HG03175 (cell line): Measurements from ENCODE around the gene BANF2.

Experiments
- ATAC-seq: cut with Tn5 transposase; IDR thresholded peaks from one replicate; pipeline ENCODE4 v1.9.1; 2021; ENCODE audit warnings: mild to moderate bottlenecking, moderate library complexity; ENCODE audit not compliant: unreplicated experiment

The BANF2 gene

GRCh38 chr20:17708675-17709360 lies 9.1 kb downstream of the BANF2 start:
- no peak for ATAC-seq

GRCh38 chr20:17709361-17710293 lies 9.9 kb downstream of the BANF2 start:
- no peak for ATAC-seq

GRCh38 chr20:17710379-17711266 lies 10.9 kb downstream of the BANF2 start:
- ATAC-seq = no peak

- no peak for ATAC-seq
Measured at GRCh38 chr20:17711267-17711627, 11.5 kb downstream of the BANF2 start.

GRCh38 chr20:17712201-17712600 lies 12.4 kb downstream of the BANF2 start:
- ATAC-seq = no peak

- no peak for ATAC-seq
Measured at GRCh38 chr20:17712708-17713107, 12.9 kb downstream of the BANF2 start.

- ATAC-seq = no peak
Measured at GRCh38 chr20:17714597-17714996, 14.8 kb downstream of the BANF2 start.

GRCh38 chr20:17715075-17715474 lies 15.3 kb downstream of the BANF2 start:
- no peak for ATAC-seq

- ATAC-seq = no peak
Measured at GRCh38 chr20:17716331-17716730, 16.6 kb downstream of the BANF2 start.

- ATAC-seq = no peak
Measured at GRCh38 chr20:17720755-17721154, 21.0 kb downstream of the BANF2 start.

GRCh38 chr20:17721802-17722486 lies 22.2 kb downstream of the BANF2 start:
- no peak for ATAC-seq

- ATAC-seq = no peak
Measured at GRCh38 chr20:17722493-17723300, 22.9 kb downstream of the BANF2 start.

- ATAC-seq = no peak
Measured at GRCh38 chr20:17723301-17723691, 23.5 kb downstream of the BANF2 start.

GRCh38 chr20:17725094-17725835 lies 25.5 kb downstream of the BANF2 start:
- no peak for ATAC-seq

GRCh38 chr20:17726902-17727301 lies 27.1 kb downstream of the BANF2 start:
- no peak for ATAC-seq

GRCh38 chr20:17727351-17727750 lies 27.6 kb downstream of the BANF2 start:
- no peak for ATAC-seq

- ATAC-seq = no peak
Measured at GRCh38 chr20:17728074-17728473, 28.3 kb downstream of the BANF2 start.

GRCh38 chr20:17730071-17730470 lies 30.3 kb downstream of the BANF2 start:
- ATAC-seq = no peak

- no peak for ATAC-seq
Measured at GRCh38 chr20:17731233-17731632, 31.5 kb downstream of the BANF2 start.
